ENCODE measurements around the gene CTTNBP2NL.

DNA sequence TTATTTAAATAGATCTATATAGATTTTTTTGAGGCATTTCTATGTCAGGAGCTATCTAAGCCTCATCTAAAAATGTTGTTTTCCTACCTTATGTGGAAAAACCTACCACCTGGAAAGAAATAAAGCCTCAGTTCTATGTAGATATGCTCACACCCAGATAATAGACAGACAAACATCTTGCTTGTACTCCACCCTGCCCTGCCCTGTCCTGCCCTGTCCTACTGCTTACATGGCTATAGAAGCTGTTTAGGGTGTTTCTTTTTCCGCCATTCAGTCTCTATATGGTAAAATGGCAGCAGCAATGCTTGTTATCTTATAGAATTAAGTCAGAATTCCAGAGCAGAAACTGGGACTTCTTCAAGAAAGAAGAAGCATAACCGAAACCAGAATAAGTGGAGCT, 13.4 kb downstream of the CTTNBP2NL start:
- TF ChIP-seq, protein P1, sequence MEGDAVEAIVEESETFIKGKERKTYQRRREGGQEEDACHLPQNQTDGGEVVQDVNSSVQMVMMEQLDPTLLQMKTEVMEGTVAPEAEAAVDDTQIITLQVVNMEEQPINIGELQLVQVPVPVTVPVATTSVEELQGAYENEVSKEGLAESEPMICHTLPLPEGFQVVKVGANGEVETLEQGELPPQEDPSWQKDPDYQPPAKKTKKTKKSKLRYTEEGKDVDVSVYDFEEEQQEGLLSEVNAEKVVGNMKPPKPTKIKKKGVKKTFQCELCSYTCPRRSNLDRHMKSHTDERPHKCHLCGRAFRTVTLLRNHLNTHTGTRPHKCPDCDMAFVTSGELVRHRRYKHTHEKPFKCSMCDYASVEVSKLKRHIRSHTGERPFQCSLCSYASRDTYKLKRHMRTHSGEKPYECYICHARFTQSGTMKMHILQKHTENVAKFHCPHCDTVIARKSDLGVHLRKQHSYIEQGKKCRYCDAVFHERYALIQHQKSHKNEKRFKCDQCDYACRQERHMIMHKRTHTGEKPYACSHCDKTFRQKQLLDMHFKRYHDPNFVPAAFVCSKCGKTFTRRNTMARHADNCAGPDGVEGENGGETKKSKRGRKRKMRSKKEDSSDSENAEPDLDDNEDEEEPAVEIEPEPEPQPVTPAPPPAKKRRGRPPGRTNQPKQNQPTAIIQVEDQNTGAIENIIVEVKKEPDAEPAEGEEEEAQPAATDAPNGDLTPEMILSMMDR (conservative IDR thresholded peaks at IDR 0.05; ENCODE audit: low read length), result no peak
- TF ChIP-seq EZH2phosphoT487 (IDR thresholded peaks at IDR 0.05; ENCODE audit: borderline replicate concordance), result no peak
